ENCODE data around the gene POC1A.

DNA sequence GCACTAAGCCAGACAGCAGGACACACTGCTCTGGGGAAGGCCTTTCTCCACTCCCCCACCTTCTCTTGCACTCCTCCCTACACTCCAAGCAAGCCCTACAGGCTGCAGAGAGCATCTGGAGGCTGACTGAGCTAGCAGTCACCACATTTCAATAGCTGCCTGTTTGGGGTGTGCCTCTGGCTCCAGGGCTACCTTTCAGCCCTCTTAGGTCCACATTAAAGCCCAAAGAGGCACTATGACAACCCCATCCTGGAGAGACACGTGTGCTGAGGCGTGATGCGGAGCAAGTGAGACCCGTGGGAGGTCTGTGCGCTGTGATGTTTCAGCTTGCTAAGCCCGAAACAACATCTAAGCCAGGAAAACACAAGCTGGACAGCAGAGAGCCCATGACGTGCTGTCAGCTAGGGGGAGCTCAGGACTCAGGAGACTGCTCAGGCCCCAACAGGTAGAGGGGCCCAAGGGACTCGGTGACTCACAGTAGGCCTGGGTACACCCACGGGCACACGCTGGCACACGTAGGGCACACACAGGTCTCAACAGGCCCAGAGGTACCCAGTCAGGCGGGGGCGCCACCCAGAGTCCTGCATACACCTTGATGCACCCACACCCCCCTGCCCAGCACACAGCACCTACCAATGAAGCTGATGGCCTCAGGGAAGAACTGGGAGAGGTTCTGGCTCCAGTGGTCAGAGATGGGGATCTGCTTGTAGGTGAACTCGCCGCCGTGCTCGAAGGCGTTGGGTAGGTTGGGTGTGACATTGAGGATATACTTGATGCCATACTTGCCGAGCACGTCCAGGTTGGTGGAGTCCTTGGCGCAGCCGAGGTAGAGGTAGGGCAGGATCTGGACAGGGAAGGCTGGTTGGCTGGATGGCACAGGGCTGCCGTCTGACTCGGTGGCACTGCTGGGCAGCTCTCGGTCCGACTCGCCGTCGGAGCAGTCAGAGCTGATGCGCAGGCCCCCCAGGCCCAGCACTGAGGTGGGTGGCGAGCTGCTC, 100.6 kb downstream of the POC1A start:
- TF ChIP-seq ZNF174 (CRISPR knock-in tag; IDR thresholded peaks at IDR 0.05) (no peak), ZFP30 (CRISPR knock-in tag; IDR thresholded peaks at IDR 0.05; ENCODE audit: borderline replicate concordance) (no peak)
- TF ChIP-seq, protein P1, sequence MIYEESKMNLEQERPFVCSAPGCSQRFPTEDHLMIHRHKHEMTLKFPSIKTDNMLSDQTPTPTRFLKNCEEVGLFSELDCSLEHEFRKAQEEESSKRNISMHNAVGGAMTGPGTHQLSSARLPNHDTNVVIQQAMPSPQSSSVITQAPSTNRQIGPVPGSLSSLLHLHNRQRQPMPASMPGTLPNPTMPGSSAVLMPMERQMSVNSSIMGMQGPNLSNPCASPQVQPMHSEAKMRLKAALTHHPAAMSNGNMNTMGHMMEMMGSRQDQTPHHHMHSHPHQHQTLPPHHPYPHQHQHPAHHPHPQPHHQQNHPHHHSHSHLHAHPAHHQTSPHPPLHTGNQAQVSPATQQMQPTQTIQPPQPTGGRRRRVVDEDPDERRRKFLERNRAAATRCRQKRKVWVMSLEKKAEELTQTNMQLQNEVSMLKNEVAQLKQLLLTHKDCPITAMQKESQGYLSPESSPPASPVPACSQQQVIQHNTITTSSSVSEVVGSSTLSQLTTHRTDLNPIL (CRISPR knock-in tag; IDR thresholded peaks at IDR 0.05): no peak
- TF ChIP-seq, protein P2, sequence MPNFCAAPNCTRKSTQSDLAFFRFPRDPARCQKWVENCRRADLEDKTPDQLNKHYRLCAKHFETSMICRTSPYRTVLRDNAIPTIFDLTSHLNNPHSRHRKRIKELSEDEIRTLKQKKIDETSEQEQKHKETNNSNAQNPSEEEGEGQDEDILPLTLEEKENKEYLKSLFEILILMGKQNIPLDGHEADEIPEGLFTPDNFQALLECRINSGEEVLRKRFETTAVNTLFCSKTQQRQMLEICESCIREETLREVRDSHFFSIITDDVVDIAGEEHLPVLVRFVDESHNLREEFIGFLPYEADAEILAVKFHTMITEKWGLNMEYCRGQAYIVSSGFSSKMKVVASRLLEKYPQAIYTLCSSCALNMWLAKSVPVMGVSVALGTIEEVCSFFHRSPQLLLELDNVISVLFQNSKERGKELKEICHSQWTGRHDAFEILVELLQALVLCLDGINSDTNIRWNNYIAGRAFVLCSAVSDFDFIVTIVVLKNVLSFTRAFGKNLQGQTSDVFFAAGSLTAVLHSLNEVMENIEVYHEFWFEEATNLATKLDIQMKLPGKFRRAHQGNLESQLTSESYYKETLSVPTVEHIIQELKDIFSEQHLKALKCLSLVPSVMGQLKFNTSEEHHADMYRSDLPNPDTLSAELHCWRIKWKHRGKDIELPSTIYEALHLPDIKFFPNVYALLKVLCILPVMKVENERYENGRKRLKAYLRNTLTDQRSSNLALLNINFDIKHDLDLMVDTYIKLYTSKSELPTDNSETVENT (CRISPR knock-in tag; IDR thresholded peaks at IDR 0.05): no peak

All from K562 (cell line).